AG10803 (cell line): ENCODE measurements around the gene HSD17B7.
A peak's percentile ranks its signal among the peaks of the same experiment; 100 is the strongest.
"Not testable (repeated sequence)": the region's sequence is repeated elsewhere in the genome, so short reads cannot be mapped to it uniquely, and the experiment has no call there.

Experiments used
- DNase-seq: peaks from one replicate; pipeline ENCODE4 v3.0.0; 2010; ENCODE audit warnings: low read depth
- H3K4me3 ChIP-seq: 2 replicates; pipeline ENCODE4 v1.5.1; 2011; ENCODE audit warnings: mild to moderate bottlenecking, low read length, control low read depth
- TF ChIP-seq, protein P1 (sequence below): conservative IDR thresholded peaks from 2 replicates; pipeline ENCODE4 v1.5.1; 2011; ENCODE audit warnings: mild to moderate bottlenecking, low read length, control low read depth, inconsistent platforms

HSD17B7 gene

GRCh38 chr1:162756523-162756922 lies 34.0 kb upstream of the HSD17B7 start:
- no peak overlapping the region for H3K4me3 ChIP-seq
- peak; percentile 33 for DNase-seq
- TF ChIP-seq, protein P1, sequence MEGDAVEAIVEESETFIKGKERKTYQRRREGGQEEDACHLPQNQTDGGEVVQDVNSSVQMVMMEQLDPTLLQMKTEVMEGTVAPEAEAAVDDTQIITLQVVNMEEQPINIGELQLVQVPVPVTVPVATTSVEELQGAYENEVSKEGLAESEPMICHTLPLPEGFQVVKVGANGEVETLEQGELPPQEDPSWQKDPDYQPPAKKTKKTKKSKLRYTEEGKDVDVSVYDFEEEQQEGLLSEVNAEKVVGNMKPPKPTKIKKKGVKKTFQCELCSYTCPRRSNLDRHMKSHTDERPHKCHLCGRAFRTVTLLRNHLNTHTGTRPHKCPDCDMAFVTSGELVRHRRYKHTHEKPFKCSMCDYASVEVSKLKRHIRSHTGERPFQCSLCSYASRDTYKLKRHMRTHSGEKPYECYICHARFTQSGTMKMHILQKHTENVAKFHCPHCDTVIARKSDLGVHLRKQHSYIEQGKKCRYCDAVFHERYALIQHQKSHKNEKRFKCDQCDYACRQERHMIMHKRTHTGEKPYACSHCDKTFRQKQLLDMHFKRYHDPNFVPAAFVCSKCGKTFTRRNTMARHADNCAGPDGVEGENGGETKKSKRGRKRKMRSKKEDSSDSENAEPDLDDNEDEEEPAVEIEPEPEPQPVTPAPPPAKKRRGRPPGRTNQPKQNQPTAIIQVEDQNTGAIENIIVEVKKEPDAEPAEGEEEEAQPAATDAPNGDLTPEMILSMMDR: peak; percentile 13; the same call in 1 of the 2 replicates

DNA sequence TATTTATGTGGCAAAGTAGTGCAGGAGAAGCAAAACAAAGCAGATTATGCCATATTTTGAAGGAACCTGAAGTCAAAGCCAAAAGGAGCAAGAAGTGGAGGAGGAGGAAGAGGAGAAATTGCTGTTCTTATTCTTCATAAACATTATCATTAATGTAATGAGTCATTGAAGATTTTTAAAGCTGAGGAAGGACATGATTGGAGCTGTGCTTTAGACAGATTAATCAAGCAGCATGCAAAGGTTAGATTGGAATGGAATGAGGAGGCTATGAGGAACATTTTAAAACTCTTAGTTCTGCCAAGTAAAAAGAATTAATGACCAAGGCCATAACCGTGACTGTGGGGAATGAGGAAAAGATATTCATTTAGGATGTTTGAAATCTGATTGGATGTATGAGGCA lies 33.0 kb upstream of the HSD17B7 start:
- DNase-seq: peak; percentile 33
- TF ChIP-seq, protein P1: no peak
- H3K4me3 ChIP-seq: no peak overlapping the region

GRCh38 chr1:162765788-162766187 lies 24.7 kb upstream of the HSD17B7 start:
- H3K4me3 ChIP-seq: no peak overlapping the region
- TF ChIP-seq, protein P1: no peak
- no peak for DNase-seq

DNA sequence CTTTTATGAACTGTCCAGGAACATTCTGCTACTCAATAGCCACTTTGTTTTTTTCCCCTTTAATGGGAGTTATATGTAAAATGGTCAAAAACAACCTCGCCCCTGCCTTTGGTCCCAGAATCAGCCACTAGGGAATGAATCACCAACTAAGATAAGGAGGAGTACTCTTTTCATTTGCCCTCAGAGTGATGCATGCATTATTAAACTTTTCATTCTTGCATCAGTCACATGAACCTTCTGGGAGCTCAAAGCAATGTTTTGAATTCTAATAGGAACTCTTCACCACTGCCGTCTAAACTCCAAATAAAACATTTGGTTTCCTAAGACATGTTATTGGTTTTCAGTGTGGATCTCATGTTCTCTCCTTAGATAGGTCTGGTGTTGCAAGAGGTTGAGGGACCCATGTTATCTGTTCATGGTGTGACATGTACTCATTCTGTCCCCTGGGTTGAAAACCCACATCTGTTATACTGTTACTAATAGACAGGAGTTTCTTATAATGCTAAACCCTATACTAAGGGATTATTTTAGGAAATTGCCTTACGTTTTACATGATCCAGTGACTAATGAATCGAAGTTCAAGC lies 17.8 kb upstream of the HSD17B7 start:
- DNase-seq: peak; percentile 34

DNA sequence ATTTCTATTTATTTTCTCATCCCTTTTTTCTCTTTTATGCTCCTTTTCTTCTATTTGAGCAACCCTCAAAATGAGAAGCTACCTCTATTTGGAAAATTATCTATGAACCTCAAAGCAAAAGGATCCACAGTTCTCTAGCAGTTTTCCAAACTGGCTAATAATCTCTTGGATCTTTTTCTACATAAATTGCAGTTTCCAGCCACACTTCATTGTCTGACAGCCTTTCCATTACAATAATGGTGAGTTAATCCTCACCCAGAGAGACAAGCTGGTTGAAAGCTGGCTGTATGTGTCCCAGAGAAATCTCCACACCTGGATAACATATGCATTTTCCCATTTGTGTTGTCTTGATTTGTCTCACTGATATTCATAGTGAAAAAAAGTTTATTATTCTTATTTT lies 16.5 kb upstream of the HSD17B7 start:
- TF ChIP-seq, protein P1: no peak
- H3K4me3 ChIP-seq: no peak overlapping the region
- no peak for DNase-seq

More for the DNA sequence above, 17.8 kb upstream of the HSD17B7 start:
- TF ChIP-seq, protein P1: no peak
- H3K4me3 ChIP-seq: no peak overlapping the region

DNA sequence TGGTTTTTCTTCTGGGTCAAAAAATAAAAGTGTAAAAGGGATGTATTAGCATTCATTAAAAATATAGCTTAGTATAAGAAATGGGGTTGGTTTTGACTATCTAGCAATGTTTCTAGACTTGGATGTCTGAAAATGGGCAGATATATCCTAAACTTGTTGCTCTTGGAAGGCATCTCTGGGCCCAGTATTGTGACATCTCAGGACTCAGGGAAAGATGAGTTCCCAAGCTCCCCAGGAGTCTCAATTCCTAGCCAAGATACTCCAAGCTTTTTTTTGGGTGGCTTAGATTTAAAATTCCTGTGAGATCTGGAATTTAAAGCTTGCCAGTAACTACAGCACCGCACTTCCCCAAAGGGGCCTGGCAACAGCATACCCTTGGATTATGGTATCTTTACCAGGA lies 11.5 kb upstream of the HSD17B7 start:
- no peak for DNase-seq
- TF ChIP-seq, protein P1: no peak

GRCh38 chr1:162782671-162783070 lies 7.8 kb upstream of the HSD17B7 start:
- TF ChIP-seq, protein P1: no peak
- DNase-seq: no peak
- H3K4me3 ChIP-seq: no peak overlapping the region

More for the DNA sequence above, 11.5 kb upstream of the HSD17B7 start:
- H3K4me3 ChIP-seq: no peak overlapping the region

GRCh38 chr1:162784926-162785325 lies 5.6 kb upstream of the HSD17B7 start:
- not testable (repeated sequence) for DNase-seq, H3K4me3 ChIP-seq

DNA sequence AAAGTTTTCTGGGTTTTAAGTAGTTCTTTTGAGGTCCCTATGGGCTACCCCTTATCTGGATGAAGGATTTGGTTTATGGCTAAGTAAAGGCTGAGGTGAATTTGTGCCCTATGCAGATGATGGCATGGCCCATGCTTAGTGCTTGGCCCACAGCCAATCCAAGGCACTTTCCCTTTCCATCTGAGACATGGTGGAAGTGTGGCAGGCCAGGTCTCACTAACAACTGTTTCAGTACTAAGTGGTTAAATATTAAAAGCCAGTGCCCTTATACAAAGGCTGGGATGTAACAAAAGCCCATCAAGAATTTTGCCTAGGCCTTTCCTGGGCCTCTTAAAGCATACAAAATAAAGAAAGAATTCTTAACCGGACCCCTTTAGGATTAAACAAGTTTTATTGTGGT lies 1.7 kb upstream of the HSD17B7 start:
- not testable (repeated sequence) for H3K4me3 ChIP-seq, DNase-seq

- DNase-seq: not testable (repeated sequence)
- H3K4me3 ChIP-seq: peak overlapping the region; percentile 57
Observed at GRCh38 chr1:162790985-162791357, 469 bp downstream of the HSD17B7 start.

GRCh38 chr1:162794284-162794683 lies 3.8 kb downstream of the HSD17B7 start:
- H3K4me3 ChIP-seq, DNase-seq: not testable (repeated sequence)
